Mesothelial cell of epicardium (in vitro differentiated cells): ENCODE measurements around the gene NUDCD3. TPM values are rescaled to one million over a fixed set of nuclear protein-coding genes. Genes with fewer than 3 reads are reported as not detected.

Experiments used
- DNase-seq, 2 experiments: peaks; one replicate each; pipeline ENCODE4 v3.0.0; 2021; ENCODE audit warnings: low spot score in 2 of 2; ENCODE audit not compliant: unreplicated experiment in 2 of 2
- H3K27ac Mint-ChIP-seq: 2 replicates; pipeline ENCODE4 v1.8.0; 2021; ENCODE audit warnings: mixed read lengths
- H3K27me3 Mint-ChIP-seq: 2 replicates; pipeline ENCODE4 v1.8.0; 2021; ENCODE audit warnings: low read depth, mixed read lengths
- H3K36me3 Mint-ChIP-seq: 2 replicates; pipeline ENCODE4 v1.8.0; 2021; ENCODE audit warnings: mixed read lengths
- H3K4me1 Mint-ChIP-seq: 2 replicates; pipeline ENCODE4 v1.8.0; 2021; ENCODE audit warnings: mixed read lengths
- H3K4me3 Mint-ChIP-seq: 2 replicates; pipeline ENCODE4 v1.8.0; 2021; ENCODE audit warnings: mild to moderate bottlenecking, moderate library complexity, mixed read lengths
- H3K9me3 Mint-ChIP-seq: 2 replicates; pipeline ENCODE4 v1.8.0; 2021; ENCODE audit warnings: mixed read lengths
- total RNA-seq: library from RNA; stranded (reverse); gene quantifications from 3 replicates; pipeline ENCODE4 v1.2.1, GENCODE V29; 2021
- TF ChIP-seq, protein P1 (sequence below): fragments of 200-600 bp; sonication (generic); IDR thresholded peaks from one replicate; pipeline ENCODE4 v1.5.0; 2021; ENCODE audit warnings: antibody characterized with exemption; ENCODE audit not compliant: unreplicated experiment

Gene NUDCD3
- total RNA-seq, 1 donor from 2014 or later: 104 TPM

DNA sequence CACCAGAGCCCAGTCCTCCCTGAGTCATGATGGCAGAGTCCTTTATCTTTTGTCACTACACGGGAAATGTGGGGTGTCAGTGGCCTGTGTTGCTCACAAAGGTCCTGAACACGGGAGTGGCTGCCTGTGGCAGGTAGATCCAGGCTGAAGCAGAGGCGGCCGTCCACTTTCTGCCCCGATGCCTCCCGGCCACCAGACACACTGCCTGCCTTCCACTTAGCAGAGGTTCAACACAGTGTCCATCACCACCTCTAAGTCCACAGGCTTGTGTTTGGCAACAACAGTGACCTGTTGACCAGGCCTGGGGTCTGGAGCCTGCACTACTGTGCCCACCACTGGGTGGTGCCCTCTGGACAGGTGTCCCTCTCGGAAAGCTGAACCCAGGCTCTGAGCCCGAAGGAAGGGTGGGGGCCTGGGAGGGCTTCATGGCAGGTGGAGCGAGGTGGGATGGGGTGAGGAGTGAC lies 115.2 kb downstream of the NUDCD3 start:
- H3K9me3 Mint-ChIP-seq: peaks cover 1% of the 10 kb centered on the region

DNA sequence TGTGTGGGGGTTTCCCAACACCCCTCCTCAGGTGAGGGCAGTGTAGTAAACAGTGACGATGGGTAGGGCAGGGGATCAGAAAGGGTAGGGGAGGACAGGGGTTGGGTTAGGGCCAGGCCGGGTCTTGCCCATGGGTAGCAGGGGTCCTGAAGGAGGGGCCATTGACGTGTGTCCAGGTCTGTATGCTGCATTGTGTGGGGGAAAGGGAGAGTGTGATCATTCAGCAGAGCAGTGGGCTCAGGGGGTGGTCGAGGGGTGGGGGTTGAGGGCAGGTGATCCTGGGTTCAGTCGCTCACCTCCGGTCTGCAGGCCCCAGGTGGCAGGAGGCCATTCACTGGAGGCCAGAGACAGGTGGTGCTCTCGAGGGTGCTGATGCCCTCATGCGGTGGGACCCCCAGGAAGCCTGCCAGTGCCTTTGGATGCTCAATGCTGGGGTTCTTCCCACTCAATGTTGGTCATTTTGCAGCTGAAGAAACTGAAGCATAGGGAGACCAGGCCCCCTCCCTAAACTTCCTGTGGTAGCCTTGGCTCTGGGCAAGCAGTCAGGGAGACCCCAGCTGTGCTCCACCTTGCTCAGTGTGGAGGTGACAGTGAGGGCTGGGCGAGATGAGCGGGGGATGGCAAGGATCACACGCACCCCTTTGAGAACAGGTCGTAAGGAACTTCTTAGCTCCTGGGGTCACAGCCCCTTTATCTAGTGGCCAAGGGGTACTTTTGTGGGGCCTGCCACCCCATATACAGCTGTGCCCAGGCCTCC lies 116.3 kb downstream of the NUDCD3 start:
- Mint-ChIP-seq H3K27ac (no peak overlapping the region), H3K4me1 (no peaks in the 10 kb centered on the region), H3K9me3 (peaks cover 12% of the 10 kb centered on the region), H3K4me3 (no peak overlapping the region), H3K27me3 (peaks cover 60% of the 10 kb centered on the region), H3K36me3 (no peaks in the 10 kb centered on the region)
- TF ChIP-seq, protein P1, sequence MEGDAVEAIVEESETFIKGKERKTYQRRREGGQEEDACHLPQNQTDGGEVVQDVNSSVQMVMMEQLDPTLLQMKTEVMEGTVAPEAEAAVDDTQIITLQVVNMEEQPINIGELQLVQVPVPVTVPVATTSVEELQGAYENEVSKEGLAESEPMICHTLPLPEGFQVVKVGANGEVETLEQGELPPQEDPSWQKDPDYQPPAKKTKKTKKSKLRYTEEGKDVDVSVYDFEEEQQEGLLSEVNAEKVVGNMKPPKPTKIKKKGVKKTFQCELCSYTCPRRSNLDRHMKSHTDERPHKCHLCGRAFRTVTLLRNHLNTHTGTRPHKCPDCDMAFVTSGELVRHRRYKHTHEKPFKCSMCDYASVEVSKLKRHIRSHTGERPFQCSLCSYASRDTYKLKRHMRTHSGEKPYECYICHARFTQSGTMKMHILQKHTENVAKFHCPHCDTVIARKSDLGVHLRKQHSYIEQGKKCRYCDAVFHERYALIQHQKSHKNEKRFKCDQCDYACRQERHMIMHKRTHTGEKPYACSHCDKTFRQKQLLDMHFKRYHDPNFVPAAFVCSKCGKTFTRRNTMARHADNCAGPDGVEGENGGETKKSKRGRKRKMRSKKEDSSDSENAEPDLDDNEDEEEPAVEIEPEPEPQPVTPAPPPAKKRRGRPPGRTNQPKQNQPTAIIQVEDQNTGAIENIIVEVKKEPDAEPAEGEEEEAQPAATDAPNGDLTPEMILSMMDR: no peak
- no peak for DNase-seq

More for the DNA sequence above, 115.2 kb downstream of the NUDCD3 start:
- Mint-ChIP-seq H3K27ac (no peak overlapping the region), H3K36me3 (no peaks in the 10 kb centered on the region), H3K4me1 (no peaks in the 10 kb centered on the region), H3K4me3 (no peak overlapping the region), H3K27me3 (peaks cover 49% of the 10 kb centered on the region)
- TF ChIP-seq, protein P1: no peak
- DNase-seq: no peak

DNA sequence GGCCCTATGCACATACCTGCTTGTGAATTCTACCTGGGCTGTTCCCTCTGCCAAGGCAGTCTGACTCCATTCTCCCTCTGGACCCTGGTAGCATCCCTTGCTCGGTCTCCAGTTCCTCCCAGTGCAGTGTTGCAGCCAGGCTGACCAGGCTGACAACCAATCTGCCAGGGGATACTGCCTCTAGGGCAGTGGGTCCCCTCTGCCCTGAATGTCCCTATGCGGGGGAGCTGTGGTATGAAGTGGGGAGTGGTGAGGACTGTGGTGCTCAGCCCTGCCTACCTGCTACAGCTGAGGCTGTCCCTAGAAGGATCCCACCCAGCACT lies 117.1 kb downstream of the NUDCD3 start:
- H3K36me3 Mint-ChIP-seq: no peaks in the 10 kb centered on the region
- H3K27ac Mint-ChIP-seq: no peak overlapping the region
- peaks cover 65% of the 10 kb centered on the region for H3K27me3 Mint-ChIP-seq
- H3K4me3 Mint-ChIP-seq: no peak overlapping the region
- H3K4me1 Mint-ChIP-seq: no peaks in the 10 kb centered on the region
- H3K9me3 Mint-ChIP-seq: peaks cover 16% of the 10 kb centered on the region
- DNase-seq: no peak
- TF ChIP-seq, protein P1: no peak

DNA sequence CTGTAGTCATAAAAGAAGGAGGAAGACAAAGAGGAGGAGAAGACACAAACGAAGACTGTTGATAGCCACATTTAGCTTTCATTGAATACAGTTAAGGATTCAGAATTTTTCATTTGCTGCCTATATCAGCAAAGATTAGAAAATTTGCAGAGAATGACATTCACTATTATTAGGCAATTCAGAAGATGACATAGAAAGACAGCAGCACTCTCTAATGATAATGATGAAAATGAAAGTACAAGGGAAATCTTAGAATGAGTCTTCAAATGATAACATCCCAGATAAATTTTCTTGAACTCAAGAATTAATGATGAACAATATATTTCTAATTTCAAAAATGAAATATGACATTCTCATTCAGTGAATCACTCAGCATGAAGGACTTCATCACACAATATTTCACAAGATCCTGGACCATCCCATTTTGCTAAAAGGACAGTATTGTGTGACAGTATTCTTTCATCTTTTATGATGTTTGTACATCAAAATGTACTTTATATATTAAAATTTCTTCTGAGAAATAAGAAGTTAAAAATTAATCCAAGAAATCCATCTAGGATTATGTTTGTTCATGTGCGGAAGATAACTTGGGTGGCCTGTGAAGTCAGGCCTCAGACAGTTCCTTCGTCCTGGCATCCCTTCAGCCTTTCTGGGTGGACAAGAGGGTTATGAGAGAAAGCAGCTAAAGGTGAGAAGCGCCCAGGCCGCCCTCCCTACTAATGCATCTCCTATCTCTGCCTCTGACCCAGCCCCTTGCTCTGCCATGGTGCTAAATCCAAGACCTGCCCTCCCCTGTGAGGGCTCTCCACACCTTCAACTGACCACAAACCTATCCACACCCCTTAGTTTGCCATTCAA lies 117.7 kb downstream of the NUDCD3 start:
- TF ChIP-seq, protein P1: no peak
- no peak for DNase-seq

DNA sequence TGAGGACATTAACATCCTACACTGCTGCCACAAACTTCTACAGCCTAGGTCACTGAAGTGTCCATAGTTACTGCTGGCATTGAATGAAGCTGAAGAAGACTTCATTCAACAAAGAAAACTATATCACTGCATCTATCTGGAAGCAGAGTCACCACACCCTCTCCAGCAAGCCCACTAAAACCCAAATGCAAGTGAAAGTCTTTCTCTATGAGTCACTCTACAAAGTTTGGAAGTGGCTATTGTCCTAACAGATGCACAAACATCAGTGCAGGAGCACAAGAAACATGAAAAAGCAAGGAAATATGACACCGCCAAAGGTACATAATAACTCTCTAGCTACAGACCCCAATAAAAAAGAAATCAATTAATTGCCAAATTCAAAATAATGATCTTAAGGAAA lies 121.6 kb downstream of the NUDCD3 start:
- Mint-ChIP-seq H3K27ac (no peak overlapping the region), H3K27me3 (peaks cover 61% of the 10 kb centered on the region), H3K4me1 (no peaks in the 10 kb centered on the region), H3K36me3 (no peaks in the 10 kb centered on the region), H3K9me3 (peaks cover 16% of the 10 kb centered on the region), H3K4me3 (no peak overlapping the region)
- TF ChIP-seq, protein P1: no peak
- DNase-seq: no peak

More for the DNA sequence above, 117.7 kb downstream of the NUDCD3 start:
- Mint-ChIP-seq H3K36me3 (no peaks in the 10 kb centered on the region), H3K9me3 (peaks cover 16% of the 10 kb centered on the region), H3K4me3 (no peak overlapping the region), H3K27me3 (peaks cover 71% of the 10 kb centered on the region), H3K27ac (no peak overlapping the region), H3K4me1 (no peaks in the 10 kb centered on the region)
